Motor neuron (in vitro differentiated cells): ENCODE data around the gene MED16. TPM values are rescaled to one million over a fixed set of nuclear protein-coding genes. Genes with fewer than 3 reads are reported as not detected.
A peak's percentile ranks its signal among the peaks of the same experiment; 100 is the strongest.

ENCODE experiments used
- ATAC-seq, 8 experiments: fragments of 200-7000 bp; cut with Tn5 transposase; replicated peaks in 6 of 8; 2 replicates each; pipeline ENCODE4 v1.8.0; 2021; ENCODE audit warnings: mild to moderate bottlenecking in 8 of 8, moderate library complexity in 8 of 8
- H3K27ac ChIP-seq, 2 donors: fragments of 250-450 bp; sonication (Bioruptor Pico); 2 replicates each; pipeline ENCODE4 v1.9.0; 2021; ENCODE audit warnings: antibody characterized with exemption in 2 of 2, mild to moderate bottlenecking in 2 of 2, moderate library complexity in 1 of 2
- H3K4me1 ChIP-seq, 2 donors: fragments of 250-450 bp; sonication (Bioruptor Pico); replicated peaks in 1 of 2; 2 replicates each; pipeline ENCODE4 v1.6.1; 2021; ENCODE audit warnings: antibody characterized with exemption in 2 of 2, mild to moderate bottlenecking in 2 of 2, moderate library complexity in 1 of 2
- H3K4me3 ChIP-seq, 5 donors: fragments of 250-450 bp; sonication (Bioruptor Pico); 2 replicates each; pipeline ENCODE4 v1.9.0; 2021; ENCODE audit warnings: antibody characterized with exemption in 5 of 5, mild to moderate bottlenecking in 5 of 5, moderate library complexity in 4 of 5
- WGBS, 10 experiments: fragments of 450-650 bp; shearing (Covaris generic); methylation state at CpG; one replicate each; pipeline ENCODE4 v1.0.0; 2022; 5-methylcytosine and 5-hydroxymethylcytosine counted together
- in situ Hi-C, 9 experiments: fragments of 400-800 bp; cut with MboI; loops; one replicate each; pipeline ENCODE4 v1.15.0; 2021; ENCODE audit warnings: low sequenced_read_pairs in 9 of 9, low pct_unique_long_range_greater_than_20kb in 2 of 9; ENCODE audit not compliant: unreplicated experiment in 9 of 9
- total RNA-seq, 8 experiments: library from RNA; unstranded; fragments of 300-600 nt; gene quantifications; 2 replicates each; pipeline versions ENCODE4 v1.2.3 to v1.2.4, GENCODE V29; 2022

The MED16 gene
- total RNA-seq, 8 experiments from 2014 or later, result 15.0 to 44.1 (median 26.1) TPM

DNA sequence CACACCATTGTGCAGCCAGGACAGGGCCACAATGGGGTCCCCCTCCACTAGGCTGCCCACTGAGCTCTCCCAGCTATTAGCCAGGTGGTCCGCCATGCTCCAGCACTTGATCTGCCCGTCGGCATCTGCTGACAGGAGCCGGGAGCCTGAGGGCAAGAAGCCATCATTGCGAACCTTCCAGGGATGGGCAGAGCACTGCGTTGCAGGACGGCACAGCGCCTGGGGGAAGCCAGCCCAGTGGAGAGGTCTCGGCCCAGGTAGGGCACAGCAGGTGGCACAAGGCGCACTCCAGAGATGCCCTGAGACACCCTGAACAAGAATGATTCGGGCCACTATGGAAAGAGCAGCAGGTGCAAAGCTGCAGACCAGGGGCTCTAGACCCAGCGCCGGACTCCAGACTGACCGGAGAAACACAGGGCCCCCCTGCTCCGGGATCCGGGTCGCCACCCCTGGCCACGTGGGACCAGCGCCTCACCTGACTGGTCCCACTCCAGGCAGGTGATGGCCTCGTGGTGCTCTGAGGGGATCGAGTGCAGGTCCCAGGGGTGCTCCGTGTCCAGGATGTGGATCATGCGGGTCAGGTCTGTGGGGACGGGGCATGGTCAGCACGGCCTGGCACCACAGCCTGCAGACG lies 3.2 kb downstream of the MED16 start:
- no peak for ATAC-seq
- peaks cover 0 to 3% of the 10 kb centered on the region in 2 donors for H3K4me1 ChIP-seq
- H3K27ac ChIP-seq, result no peak overlapping the region
- H3K4me3 ChIP-seq, result no peak overlapping the region
- 89 to 97% (median 90%) methylated on average over 2 to 8 of the region's 26 CpGs; no CpG with 5 or more reads in 5 of the 10 experiments for WGBS, 10 experiments
- in situ Hi-C loops, result no loop called here

DNA sequence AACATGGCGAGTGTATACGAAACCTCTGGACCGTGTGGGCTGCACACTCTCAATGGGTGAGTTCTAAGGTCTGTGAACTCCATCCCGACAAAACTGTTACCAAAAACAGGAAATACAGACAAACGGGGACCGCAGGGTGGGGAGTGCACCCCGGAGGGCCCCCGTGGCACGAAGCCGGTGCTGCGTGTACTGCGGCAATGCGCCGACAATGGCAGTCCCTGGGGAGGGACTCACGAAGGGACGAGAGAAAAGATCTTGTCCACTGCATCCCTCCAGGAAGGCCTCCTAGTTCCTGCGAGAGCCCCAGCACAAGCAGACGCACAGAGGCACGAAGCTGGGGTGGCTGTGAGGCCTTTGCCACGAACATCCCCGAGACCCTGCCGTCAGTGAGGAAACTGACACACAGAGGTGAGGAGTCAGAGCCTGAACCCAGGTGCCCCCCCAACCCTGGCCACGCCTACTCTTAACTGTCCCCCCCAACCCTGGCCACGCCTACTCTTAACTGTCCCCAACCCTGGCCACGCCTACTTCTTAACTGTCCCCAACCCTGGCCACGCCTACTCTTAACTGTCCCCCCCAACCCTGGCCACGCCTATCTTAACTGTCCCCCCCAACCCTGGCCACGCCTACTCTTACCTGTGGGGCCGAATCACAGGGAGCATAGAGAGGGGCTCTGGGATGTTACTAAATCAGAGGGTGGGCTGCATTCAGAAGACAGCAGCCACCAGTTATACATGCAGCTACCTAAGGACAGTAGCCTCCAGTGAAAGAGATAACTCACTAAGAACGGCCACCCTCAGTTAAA lies 4.2 kb downstream of the MED16 start:
- peaks cover 0 to 3% of the 10 kb centered on the region in 2 donors for H3K4me1 ChIP-seq
- 92 to 98% (median 94%) methylated on average over 9 to 18 of the region's 30 CpGs; no CpG with 5 or more reads in 5 of the 10 experiments for WGBS, 10 experiments
- in situ Hi-C loops, result no loop called here
- H3K4me3 ChIP-seq, result no peak overlapping the region
- H3K27ac ChIP-seq, result no peak overlapping the region
- no peak for ATAC-seq

DNA sequence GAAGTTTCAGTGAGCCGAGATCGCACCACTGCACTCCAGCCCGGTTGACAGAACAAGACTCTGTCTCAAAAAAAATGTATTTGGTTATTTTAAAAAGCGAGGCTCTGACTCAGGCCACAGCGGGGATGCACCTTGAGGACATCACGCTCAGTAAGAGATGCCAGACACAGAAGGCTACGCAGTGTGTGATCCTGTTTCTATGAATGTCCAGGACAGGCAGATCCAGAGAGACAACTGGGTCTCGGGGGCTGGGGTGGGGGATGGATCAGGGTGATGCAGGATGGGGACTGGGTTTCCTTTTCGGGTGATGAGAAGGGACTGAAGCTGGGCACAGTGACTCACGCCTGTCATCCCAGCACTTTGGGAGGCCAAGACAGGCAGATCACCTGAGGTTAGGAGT lies 5.4 kb downstream of the MED16 start:
- WGBS, 10 experiments, result 80 to 86% (median 80%) methylated on average over 1 to 2 of the region's 10 CpGs; no CpG with 5 or more reads in 6 of the 10 experiments
- Histone ChIP-seq H3K27ac (no peak overlapping the region), H3K4me1 (peaks cover 0 to 3% of the 10 kb centered on the region in 2 donors), H3K4me3 (no peak overlapping the region)
- in situ Hi-C loops, result no loop called here
- ATAC-seq, result no peak

DNA sequence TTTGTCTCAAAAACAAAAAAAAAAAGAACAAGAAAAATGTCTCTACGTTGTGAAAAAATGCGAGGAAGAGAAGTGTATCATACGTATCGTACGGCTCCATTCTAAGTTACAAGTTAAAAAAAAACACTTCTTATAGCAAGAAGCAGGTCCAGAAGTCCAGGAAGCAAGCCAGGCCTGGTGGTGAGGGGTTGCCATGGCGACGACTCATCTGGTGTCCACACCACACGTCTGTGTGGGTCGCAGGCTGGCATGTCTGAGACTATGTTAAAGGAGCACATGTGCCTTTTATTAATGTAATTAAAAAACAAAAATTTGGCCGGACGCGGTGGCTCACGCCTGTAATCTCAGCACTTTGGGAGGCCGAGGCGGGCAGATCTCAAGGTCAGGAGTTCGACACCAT lies 5.9 kb downstream of the MED16 start:
- in situ Hi-C loops, result no loop called here
- WGBS, 10 experiments, result 40 to 100% (median 80%) methylated on average over 1 to 16 of the region's 16 CpGs; no CpG with 5 or more reads in 1 of the 10 experiments
- peak in 3 of 8 experiments; percentile 43 to 63 (median 51) for ATAC-seq
- Histone ChIP-seq H3K4me1 (peaks cover 0 to 3% of the 10 kb centered on the region in 2 donors), H3K27ac (no peak overlapping the region), H3K4me3 (no peak overlapping the region)

- no peak for ATAC-seq
- Histone ChIP-seq H3K27ac (no peak overlapping the region), H3K4me3 (no peak overlapping the region), H3K4me1 (peaks cover 0 to 3% of the 10 kb centered on the region in 2 donors)
- 96 to 100% (median 97%) methylated on average over 1 to 54 of the region's 64 CpGs; no CpG with 5 or more reads in 5 of the 10 experiments for WGBS, 10 experiments
- in situ Hi-C loops, result no loop called here
These were observed 7.3 kb downstream of the MED16 start for GRCh38 chr19:885536-886224.

DNA sequence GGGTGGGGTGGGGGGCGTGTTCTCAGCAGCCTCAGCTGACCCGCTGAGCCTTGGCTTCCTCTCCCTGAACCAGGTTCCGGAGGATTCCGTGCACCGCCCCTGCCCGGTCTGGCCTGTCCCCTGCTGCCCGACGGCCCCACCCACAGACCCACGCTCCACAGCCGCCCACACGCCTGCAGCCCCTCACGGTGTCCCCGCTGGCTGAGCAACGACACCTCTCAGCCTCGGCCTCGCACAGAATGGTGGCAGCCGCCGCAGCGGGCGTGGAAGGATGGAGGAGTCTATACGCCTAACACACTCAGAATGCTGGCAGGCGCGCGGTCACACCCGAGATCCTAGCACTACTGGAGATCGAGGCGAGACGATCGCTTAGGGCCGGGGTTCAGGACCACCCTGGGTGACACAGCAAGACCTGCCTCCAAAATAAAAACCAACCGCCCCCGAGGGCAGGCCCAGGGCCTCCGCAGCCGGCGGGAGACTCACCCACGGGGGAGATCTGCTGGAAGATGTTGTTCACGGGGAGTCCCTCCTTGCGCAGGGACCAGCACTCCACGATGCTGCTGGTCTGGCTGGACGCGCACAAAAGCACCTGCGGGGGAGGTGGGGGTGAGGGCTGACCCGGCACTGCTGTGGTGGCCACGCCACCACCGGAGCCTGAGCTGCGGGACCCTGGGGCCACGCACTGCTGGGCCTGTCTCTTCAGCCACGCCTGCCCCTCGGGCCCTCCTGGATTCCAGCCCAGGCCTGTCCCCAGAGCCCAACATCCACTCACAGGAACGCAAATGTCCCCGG lies 8.4 kb downstream of the MED16 start:
- in situ Hi-C loops, result no loop called here
- no peak overlapping the region for H3K27ac ChIP-seq
- H3K4me3 ChIP-seq, result no peak overlapping the region
- ATAC-seq, result peak in 2 of 8 experiments; percentile 2 to 8
- peaks cover 0 to 3% of the 10 kb centered on the region in 2 donors for H3K4me1 ChIP-seq
- 80 to 95% (median 95%) methylated on average over 2 to 19 of the region's 51 CpGs; no CpG with 5 or more reads in 7 of the 10 experiments for WGBS, 10 experiments

GRCh38 chr19:883661-884211 lies 9.3 kb downstream of the MED16 start:
- H3K27ac ChIP-seq, result no peak overlapping the region
- peaks cover 0 to 3% of the 10 kb centered on the region in 2 donors for H3K4me1 ChIP-seq
- H3K4me3 ChIP-seq, result no peak overlapping the region
- in situ Hi-C loops, result no loop called here
- ATAC-seq, result peak in 4 of 8 experiments; percentile 6 to 24 (median 12)
- WGBS, 10 experiments, result 96 to 100% methylated on average over 1 to 4 of the region's 22 CpGs; no CpG with 5 or more reads in 8 of the 10 experiments

- no peak overlapping the region for H3K4me3 ChIP-seq
- no CpG with 5 or more reads among the region's 30 CpGs for WGBS, 10 experiments
- in situ Hi-C loops, result no loop called here
- peaks cover 0 to 3% of the 10 kb centered on the region in 2 donors for H3K4me1 ChIP-seq
- ATAC-seq, result no peak
- H3K27ac ChIP-seq, result no peak overlapping the region
These were observed 10.0 kb downstream of the MED16 start for GRCh38 chr19:882871-883497.

GRCh38 chr19:881385-882071 lies 11.5 kb downstream of the MED16 start:
- H3K27ac ChIP-seq, result no peak overlapping the region
- no peak for ATAC-seq
- no peak overlapping the region for H3K4me3 ChIP-seq
- 84 to 100% (median 98%) methylated on average over 1 to 14 of the region's 34 CpGs; no CpG with 5 or more reads in 3 of the 10 experiments for WGBS, 10 experiments
- in situ Hi-C loops, result no loop called here
- no peaks in the 10 kb centered on the region for H3K4me1 ChIP-seq

DNA sequence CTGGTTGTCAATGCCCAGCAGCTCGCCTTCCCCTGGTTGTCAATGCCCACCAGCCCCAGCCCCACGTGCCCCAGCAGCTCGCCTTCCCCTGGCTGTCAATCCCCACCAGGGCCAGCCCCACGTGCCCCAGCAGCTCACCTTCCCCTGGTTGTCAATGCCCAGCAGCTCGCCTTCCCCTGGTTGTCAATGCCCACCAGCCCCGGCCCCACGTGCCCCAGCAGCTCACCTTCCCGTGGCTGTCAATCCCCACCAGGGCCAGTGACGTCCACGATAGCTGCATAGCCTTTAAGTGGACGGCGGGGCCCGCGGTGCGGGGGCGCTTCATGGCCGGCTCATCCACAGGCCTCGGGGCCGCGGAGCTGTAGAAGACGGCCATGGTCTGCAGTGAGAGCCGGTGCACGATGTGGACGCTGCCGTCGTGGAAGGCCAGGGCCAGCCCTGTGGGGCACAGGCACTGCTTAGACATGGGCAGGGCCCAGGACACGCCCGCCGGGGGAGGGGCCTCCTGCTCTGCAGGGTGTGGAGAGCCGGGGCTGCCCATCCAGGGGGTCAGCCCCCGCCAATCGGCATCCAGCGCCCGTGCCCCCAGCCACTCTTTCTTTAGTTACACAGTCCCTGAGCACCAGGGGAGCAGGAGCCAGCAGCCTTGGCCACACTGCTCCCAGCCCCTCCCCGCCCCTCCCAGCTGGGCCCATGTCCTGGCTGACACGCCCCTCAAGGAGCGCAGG lies 13.1 kb downstream of the MED16 start:
- H3K4me3 ChIP-seq, result no peak overlapping the region
- in situ Hi-C loops, result no loop called here
- no peaks in the 10 kb centered on the region for H3K4me1 ChIP-seq
- WGBS, 10 experiments, result 100% methylated on average over 3 of the region's 37 CpGs; no CpG with 5 or more reads in 9 of the 10 experiments
- peak in 3 of 8 experiments; percentile 18 to 22 (median 21) for ATAC-seq
- H3K27ac ChIP-seq, result no peak overlapping the region
